Measurements from ENCODE around the gene IKZF1.

Gene IKZF1

DNA sequence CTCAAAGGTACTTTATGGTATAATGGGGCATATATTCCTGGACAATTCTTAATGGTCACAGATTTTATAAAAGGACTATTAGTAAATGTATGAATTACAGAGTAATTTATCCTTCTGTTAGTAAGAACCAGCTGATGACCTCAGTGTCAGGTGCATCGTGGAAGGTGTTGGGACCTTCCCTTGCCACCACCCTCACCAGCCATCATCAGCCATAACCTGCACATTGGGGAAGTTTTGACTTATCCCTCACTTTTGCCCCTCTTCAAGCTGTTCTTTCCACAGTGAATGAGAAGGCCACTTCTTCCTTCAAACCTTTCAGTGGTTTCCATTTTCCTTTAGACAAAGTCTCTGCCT lies 93.4 kb downstream of the IKZF1 start:
- no peak for DNase-seq (ENCODE audit: low spot score)
- no peak overlapping the region for H3K9ac ChIP-seq (ENCODE audit: low read depth, low read length, poor library complexity)
- H2AFZ ChIP-seq (ENCODE audit: low read length), result no peak overlapping the region
- no peaks in the 10 kb centered on the region for H3K36me3 ChIP-seq (replicated peaks in 1 of 2; ENCODE audit: control insufficient read depth in 2 of 2, insufficient read depth in 2 of 2, low read length in 2 of 2)
- H3K4me1 ChIP-seq (ENCODE audit: control insufficient read depth in 2 of 2, insufficient read depth in 1 of 2, low read depth in 1 of 2, low read length in 2 of 2), result no peaks in the 10 kb centered on the region
- no peaks in the 10 kb centered on the region for H3K79me1 ChIP-seq (ENCODE audit: low read depth, low read length)
- H2BK120ac ChIP-seq (ENCODE audit: low read depth, low read length), result no peak overlapping the region
- H3K4ac ChIP-seq (ENCODE audit: low read length), result no peak overlapping the region
- H3K18ac ChIP-seq (ENCODE audit: low read length), result no peak overlapping the region
- H3K27ac ChIP-seq (replicated peaks; ENCODE audit: low read length), result no peak overlapping the region
- H2BK12ac ChIP-seq (ENCODE audit: low read length), result no peak overlapping the region
- no peak overlapping the region for H4K91ac ChIP-seq (ENCODE audit: low read depth, low read length, poor library complexity)
- H3K9me3 ChIP-seq (replicated peaks in 1 of 2; ENCODE audit: control insufficient read depth in 2 of 2, insufficient read depth in 1 of 2, low read depth in 1 of 2, low read length in 2 of 2), result no peaks in the 10 kb centered on the region
- no peak overlapping the region for H4K8ac ChIP-seq (ENCODE audit: low read depth, low read length)
- H2BK5ac ChIP-seq (ENCODE audit: low read length), result no peak overlapping the region
- H3K4me3 ChIP-seq (ENCODE audit: low read length in 2 of 2), result no peak overlapping the region
- no peak overlapping the region for H2BK15ac ChIP-seq (ENCODE audit: low read length)
- no peak overlapping the region for H3K14ac ChIP-seq (ENCODE audit: low read length)
- H3K4me2 ChIP-seq (ENCODE audit: insufficient read depth, low read length, poor library complexity, severe bottlenecking), result no peak overlapping the region
- no peak overlapping the region for H3K23ac ChIP-seq (ENCODE audit: low read depth, low read length, poor library complexity)
- no peaks in the 10 kb centered on the region for H3K27me3 ChIP-seq (ENCODE audit: control insufficient read depth in 3 of 3, insufficient read depth in 3 of 3, low read depth in 1 of 3, low read length in 3 of 3)
- WGBS, 2 donors (ENCODE audit: extremely low coverage in 2 of 2, insufficient read length in 2 of 2, insufficient replicate concordance in 1 of 2), result no CpG with 5 or more reads among the region's 1 CpG
- no peak overlapping the region for H2AK5ac ChIP-seq (ENCODE audit: low read depth, low read length)

DNA sequence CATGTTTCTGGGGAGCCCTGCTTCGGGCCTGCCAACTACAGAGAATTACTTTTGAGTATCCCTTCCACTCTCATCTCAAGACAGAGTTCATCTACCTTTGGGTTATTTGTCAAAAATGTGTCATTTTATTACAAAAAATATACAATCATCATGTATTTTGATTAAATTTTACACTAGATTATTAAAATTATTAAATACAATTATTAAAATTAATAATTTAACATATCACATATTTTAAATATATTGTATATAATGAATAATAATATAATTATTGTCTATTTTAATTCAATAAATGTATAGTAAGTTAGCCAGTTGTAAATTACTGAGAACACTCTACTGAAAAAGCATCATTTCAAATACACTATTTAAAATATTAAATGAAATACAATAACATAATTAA lies 94.7 kb downstream of the IKZF1 start:
- Histone ChIP-seq H2BK5ac (ENCODE audit: low read length) (no peak overlapping the region), H3K23ac (ENCODE audit: low read depth, low read length, poor library complexity) (no peak overlapping the region), H2BK15ac (ENCODE audit: low read length) (no peak overlapping the region), H2BK120ac (ENCODE audit: low read depth, low read length) (no peak overlapping the region), H3K4ac (ENCODE audit: low read length) (no peak overlapping the region), H3K27ac (replicated peaks; ENCODE audit: low read length) (no peak overlapping the region), H3K4me1 (ENCODE audit: control insufficient read depth in 2 of 2, insufficient read depth in 1 of 2, low read depth in 1 of 2, low read length in 2 of 2) (no peaks in the 10 kb centered on the region), H3K9ac (ENCODE audit: low read depth, low read length, poor library complexity) (no peak overlapping the region), H3K14ac (ENCODE audit: low read length) (no peak overlapping the region), H4K91ac (ENCODE audit: low read depth, low read length, poor library complexity) (no peak overlapping the region), H2AFZ (ENCODE audit: low read length) (no peak overlapping the region), H3K27me3 (ENCODE audit: control insufficient read depth in 3 of 3, insufficient read depth in 3 of 3, low read depth in 1 of 3, low read length in 3 of 3) (no peaks in the 10 kb centered on the region), H2BK12ac (ENCODE audit: low read length) (no peak overlapping the region), H4K8ac (ENCODE audit: low read depth, low read length) (no peak overlapping the region), H3K4me2 (ENCODE audit: insufficient read depth, low read length, poor library complexity, severe bottlenecking) (no peak overlapping the region), H3K9me3 (replicated peaks in 1 of 2; ENCODE audit: control insufficient read depth in 2 of 2, insufficient read depth in 1 of 2, low read depth in 1 of 2, low read length in 2 of 2) (no peaks in the 10 kb centered on the region), H3K4me3 (ENCODE audit: low read length in 2 of 2) (no peak overlapping the region), H3K79me1 (ENCODE audit: low read depth, low read length) (no peaks in the 10 kb centered on the region), H3K18ac (ENCODE audit: low read length) (no peak overlapping the region), H2AK5ac (ENCODE audit: low read depth, low read length) (no peak overlapping the region), H3K36me3 (replicated peaks in 1 of 2; ENCODE audit: control insufficient read depth in 2 of 2, insufficient read depth in 2 of 2, low read length in 2 of 2) (no peaks in the 10 kb centered on the region)
- no peak for DNase-seq (ENCODE audit: low spot score)
- no CpG with 5 or more reads among the region's 1 CpG for WGBS, 2 donors (ENCODE audit: extremely low coverage in 2 of 2, insufficient read length in 2 of 2, insufficient replicate concordance in 1 of 2)

DNA sequence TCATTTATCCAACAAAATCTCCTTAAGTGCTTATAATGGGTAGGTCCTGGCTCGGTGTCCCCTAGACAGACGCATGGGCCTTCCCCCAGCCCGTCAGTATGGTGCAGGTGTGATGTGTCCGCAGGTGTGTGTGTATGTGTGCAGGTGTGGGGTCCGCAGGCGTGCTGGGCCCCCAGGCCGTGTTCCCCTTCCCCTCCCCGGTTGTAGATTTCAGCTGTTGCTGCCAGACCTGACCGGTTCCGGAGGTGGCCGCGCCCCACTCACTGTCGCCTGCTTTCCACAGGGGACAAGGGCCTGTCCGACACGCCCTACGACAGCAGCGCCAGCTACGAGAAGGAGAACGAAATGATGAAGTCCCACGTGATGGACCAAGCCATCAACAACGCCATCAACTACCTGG lies 95.1 kb downstream of the IKZF1 start:
- Histone ChIP-seq H3K36me3 (replicated peaks in 1 of 2; ENCODE audit: control insufficient read depth in 2 of 2, insufficient read depth in 2 of 2, low read length in 2 of 2) (no peaks in the 10 kb centered on the region), H2BK15ac (ENCODE audit: low read length) (no peak overlapping the region), H2AFZ (ENCODE audit: low read length) (no peak overlapping the region), H3K23ac (ENCODE audit: low read depth, low read length, poor library complexity) (no peak overlapping the region), H3K4me1 (ENCODE audit: control insufficient read depth in 2 of 2, insufficient read depth in 1 of 2, low read depth in 1 of 2, low read length in 2 of 2) (no peaks in the 10 kb centered on the region), H3K14ac (ENCODE audit: low read length) (peak overlapping the region; percentile 77), H3K4ac (ENCODE audit: low read length) (no peak overlapping the region), H3K4me2 (ENCODE audit: insufficient read depth, low read length, poor library complexity, severe bottlenecking) (no peak overlapping the region), H3K4me3 (ENCODE audit: low read length in 2 of 2) (no peak overlapping the region), H4K8ac (ENCODE audit: low read depth, low read length) (peak overlapping the region; percentile 49), H3K9me3 (replicated peaks in 1 of 2; ENCODE audit: control insufficient read depth in 2 of 2, insufficient read depth in 1 of 2, low read depth in 1 of 2, low read length in 2 of 2) (no peaks in the 10 kb centered on the region), H3K9ac (ENCODE audit: low read depth, low read length, poor library complexity) (no peak overlapping the region), H4K91ac (ENCODE audit: low read depth, low read length, poor library complexity) (no peak overlapping the region), H3K18ac (ENCODE audit: low read length) (no peak overlapping the region), H2AK5ac (ENCODE audit: low read depth, low read length) (peak overlapping the region; percentile 86), H3K27me3 (ENCODE audit: control insufficient read depth in 3 of 3, insufficient read depth in 3 of 3, low read depth in 1 of 3, low read length in 3 of 3) (no peaks in the 10 kb centered on the region), H2BK5ac (ENCODE audit: low read length) (no peak overlapping the region), H3K79me1 (ENCODE audit: low read depth, low read length) (no peaks in the 10 kb centered on the region), H3K27ac (replicated peaks; ENCODE audit: low read length) (no peak overlapping the region), H2BK12ac (ENCODE audit: low read length) (no peak overlapping the region), H2BK120ac (ENCODE audit: low read depth, low read length) (no peak overlapping the region)
- DNase-seq (ENCODE audit: low spot score), result no peak
- WGBS, 2 donors (ENCODE audit: extremely low coverage in 2 of 2, insufficient read length in 2 of 2, insufficient replicate concordance in 1 of 2), result no CpG with 5 or more reads among the region's 21 CpGs

DNA sequence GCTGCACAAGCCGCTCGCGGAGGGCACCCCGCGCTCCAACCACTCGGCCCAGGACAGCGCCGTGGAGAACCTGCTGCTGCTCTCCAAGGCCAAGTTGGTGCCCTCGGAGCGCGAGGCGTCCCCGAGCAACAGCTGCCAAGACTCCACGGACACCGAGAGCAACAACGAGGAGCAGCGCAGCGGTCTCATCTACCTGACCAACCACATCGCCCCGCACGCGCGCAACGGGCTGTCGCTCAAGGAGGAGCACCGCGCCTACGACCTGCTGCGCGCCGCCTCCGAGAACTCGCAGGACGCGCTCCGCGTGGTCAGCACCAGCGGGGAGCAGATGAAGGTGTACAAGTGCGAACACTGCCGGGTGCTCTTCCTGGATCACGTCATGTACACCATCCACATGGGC lies 95.6 kb downstream of the IKZF1 start:
- Histone ChIP-seq H2AK5ac (ENCODE audit: low read depth, low read length) (peak overlapping the region; percentile 36), H3K27ac (replicated peaks; ENCODE audit: low read length) (no peak overlapping the region), H3K23ac (ENCODE audit: low read depth, low read length, poor library complexity) (peak overlapping the region; percentile 16), H2BK120ac (ENCODE audit: low read depth, low read length) (no peak overlapping the region), H3K9ac (ENCODE audit: low read depth, low read length, poor library complexity) (no peak overlapping the region), H4K8ac (ENCODE audit: low read depth, low read length) (peak overlapping the region; percentile 72), H3K4me3 (ENCODE audit: low read length in 2 of 2) (no peak overlapping the region), H2BK5ac (ENCODE audit: low read length) (no peak overlapping the region), H3K4ac (ENCODE audit: low read length) (no peak overlapping the region), H3K36me3 (replicated peaks in 1 of 2; ENCODE audit: control insufficient read depth in 2 of 2, insufficient read depth in 2 of 2, low read length in 2 of 2) (no peaks in the 10 kb centered on the region), H2AFZ (ENCODE audit: low read length) (no peak overlapping the region), H2BK12ac (ENCODE audit: low read length) (no peak overlapping the region), H3K4me1 (ENCODE audit: control insufficient read depth in 2 of 2, insufficient read depth in 1 of 2, low read depth in 1 of 2, low read length in 2 of 2) (no peaks in the 10 kb centered on the region), H3K14ac (ENCODE audit: low read length) (peak overlapping the region; percentile 77), H3K4me2 (ENCODE audit: insufficient read depth, low read length, poor library complexity, severe bottlenecking) (no peak overlapping the region), H2BK15ac (ENCODE audit: low read length) (no peak overlapping the region), H3K79me1 (ENCODE audit: low read depth, low read length) (no peaks in the 10 kb centered on the region), H3K9me3 (replicated peaks in 1 of 2; ENCODE audit: control insufficient read depth in 2 of 2, insufficient read depth in 1 of 2, low read depth in 1 of 2, low read length in 2 of 2) (no peaks in the 10 kb centered on the region), H4K91ac (ENCODE audit: low read depth, low read length, poor library complexity) (no peak overlapping the region), H3K18ac (ENCODE audit: low read length) (no peak overlapping the region), H3K27me3 (ENCODE audit: control insufficient read depth in 3 of 3, insufficient read depth in 3 of 3, low read depth in 1 of 3, low read length in 3 of 3) (no peaks in the 10 kb centered on the region)
- no peak for DNase-seq (ENCODE audit: low spot score)
- no CpG with 5 or more reads among the region's 41 CpGs for WGBS, 2 donors (ENCODE audit: extremely low coverage in 2 of 2, insufficient read length in 2 of 2, insufficient replicate concordance in 1 of 2)
